Measurements from ENCODE around the gene COL1A1.

The COL1A1 gene

DNA sequence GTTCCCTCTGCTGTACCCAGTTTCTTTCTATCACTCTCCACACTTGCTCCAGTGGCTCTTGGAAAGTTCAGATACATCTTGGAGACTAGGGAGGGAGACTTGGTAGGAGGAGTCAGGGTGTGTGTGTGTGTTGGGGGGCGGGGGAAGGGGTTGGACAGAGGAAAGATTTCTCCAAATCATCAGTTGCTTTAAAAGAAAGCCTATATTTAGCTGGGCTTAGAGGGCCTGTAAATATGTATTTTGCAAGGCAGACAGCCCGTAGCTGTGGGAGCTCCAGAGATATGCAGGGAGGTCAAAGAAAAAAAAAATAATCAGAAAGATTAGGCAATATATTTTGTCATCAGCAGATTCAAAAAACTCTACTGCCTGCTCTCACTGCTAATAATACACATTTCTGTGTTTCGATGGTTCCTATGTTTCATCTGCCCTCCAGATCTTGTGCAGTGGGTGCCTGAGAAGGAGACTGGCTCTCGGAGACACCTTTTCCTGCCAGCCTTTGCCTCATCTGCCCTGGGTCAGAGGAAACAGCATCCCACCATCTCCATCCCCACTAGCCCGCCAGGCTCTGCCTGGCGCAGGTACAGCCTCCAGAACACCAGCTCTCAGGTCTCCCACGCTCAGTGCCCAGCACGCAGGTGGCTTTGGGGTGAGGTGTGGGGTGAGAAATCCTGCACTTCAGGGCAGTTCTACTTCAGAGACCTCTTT, 46.2 kb downstream of the COL1A1 start:
- DNase-seq (ENCODE audit: low read depth, low spot score) = no peak
- TF ChIP-seq, protein P1, sequence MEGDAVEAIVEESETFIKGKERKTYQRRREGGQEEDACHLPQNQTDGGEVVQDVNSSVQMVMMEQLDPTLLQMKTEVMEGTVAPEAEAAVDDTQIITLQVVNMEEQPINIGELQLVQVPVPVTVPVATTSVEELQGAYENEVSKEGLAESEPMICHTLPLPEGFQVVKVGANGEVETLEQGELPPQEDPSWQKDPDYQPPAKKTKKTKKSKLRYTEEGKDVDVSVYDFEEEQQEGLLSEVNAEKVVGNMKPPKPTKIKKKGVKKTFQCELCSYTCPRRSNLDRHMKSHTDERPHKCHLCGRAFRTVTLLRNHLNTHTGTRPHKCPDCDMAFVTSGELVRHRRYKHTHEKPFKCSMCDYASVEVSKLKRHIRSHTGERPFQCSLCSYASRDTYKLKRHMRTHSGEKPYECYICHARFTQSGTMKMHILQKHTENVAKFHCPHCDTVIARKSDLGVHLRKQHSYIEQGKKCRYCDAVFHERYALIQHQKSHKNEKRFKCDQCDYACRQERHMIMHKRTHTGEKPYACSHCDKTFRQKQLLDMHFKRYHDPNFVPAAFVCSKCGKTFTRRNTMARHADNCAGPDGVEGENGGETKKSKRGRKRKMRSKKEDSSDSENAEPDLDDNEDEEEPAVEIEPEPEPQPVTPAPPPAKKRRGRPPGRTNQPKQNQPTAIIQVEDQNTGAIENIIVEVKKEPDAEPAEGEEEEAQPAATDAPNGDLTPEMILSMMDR (IDR thresholded peaks at IDR 0.05; ENCODE audit: insufficient read depth, low read length, missing control alignments) = no peak
- ChIA-PET POLR2A (no interaction called here), CTCF (interaction anchor here (1.0 to 11.9 kb wide), 8 partner anchors 8 to 598 kb away, joined by 3 to 143 read pairs (median 12); partner anchors contain the start of gene SGCA)
- H3K4me3 ChIP-seq (ENCODE audit: low read depth, low read length) = no peak overlapping the region

DNA sequence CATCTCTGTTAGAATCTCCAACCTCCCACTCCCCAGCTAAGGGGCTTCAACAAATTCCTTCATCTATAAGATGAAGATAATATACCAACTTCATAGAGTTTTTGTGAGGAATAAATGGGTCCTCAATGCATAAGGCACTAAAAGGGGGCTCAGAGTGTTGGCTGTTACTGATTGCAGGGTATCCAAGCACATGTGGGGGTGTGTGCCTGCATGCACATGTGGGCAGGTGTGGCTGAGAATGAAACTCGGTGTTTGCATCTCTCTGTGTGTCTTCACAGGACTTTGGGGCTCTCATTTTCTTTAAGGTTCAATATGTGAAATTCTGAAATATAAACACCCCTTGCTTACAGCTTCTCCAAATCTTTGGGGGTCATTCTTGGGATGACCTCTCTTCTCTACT, 46.8 kb downstream of the COL1A1 start:
- POLR2A ChIA-PET = no interaction called here
- no peak overlapping the region for H3K4me3 ChIP-seq (ENCODE audit: low read depth, low read length)
- DNase-seq (ENCODE audit: low read depth, low spot score) = no peak
- TF ChIP-seq, protein P1 (IDR thresholded peaks at IDR 0.05; ENCODE audit: insufficient read depth, low read length, missing control alignments) = no peak
- CTCF ChIA-PET = interaction anchor here (1.0 to 11.9 kb wide), 9 partner anchors 9 to 598 kb away, joined by 3 to 143 read pairs (median 7); partner anchors contain the start of gene SGCA

DNA sequence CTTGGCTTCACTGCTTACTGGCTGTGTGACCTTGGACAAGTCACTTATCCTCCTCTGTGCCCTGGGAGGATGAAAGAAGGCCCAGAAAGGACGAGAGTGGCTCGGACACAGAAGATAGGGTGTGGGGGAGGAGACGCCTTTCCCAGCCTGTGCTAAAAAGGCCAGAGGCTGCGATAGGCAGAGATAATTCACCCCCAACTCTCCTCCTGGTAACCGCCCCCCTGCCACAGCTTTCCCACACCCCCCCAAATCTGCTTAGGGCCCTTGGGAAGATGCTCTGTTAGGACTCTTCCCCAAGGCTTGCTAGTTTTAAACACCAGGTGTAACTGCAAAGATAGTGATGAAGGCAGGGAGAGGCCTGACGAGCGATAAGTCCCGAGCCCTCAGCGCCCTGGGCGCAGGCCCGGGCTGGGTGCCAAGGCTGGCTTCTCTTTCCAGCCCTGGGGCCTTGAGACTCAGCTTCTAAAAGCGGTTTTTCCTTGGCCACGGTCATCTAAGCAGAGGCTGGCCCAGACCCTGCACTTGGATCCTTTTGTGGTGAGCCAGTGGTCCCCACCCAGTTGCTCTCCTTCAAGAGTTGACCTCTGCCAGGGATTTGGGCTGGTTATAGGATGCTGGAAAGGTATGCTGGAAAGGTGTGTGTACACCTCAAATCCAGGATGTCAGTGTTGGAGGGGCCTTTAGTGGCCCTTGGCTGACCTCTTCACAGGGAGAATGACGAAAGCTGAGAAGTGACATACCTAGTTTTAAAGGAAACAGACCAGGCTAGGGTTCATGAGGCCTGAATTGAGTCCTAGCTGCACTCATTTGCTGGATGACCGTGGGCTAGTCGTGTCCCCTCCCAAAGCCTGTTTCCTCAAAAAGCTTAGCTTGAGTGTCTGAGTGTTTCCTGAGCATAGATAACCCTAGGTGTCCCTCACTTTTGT, 47.5 kb downstream of the COL1A1 start:
- TF ChIP-seq, protein P1 (IDR thresholded peaks at IDR 0.05; ENCODE audit: insufficient read depth, low read length, missing control alignments) = no peak
- ChIA-PET POLR2A (no interaction called here), CTCF (interaction anchor here (1.0 to 11.9 kb wide), 10 partner anchors 7 to 597 kb away, joined by 3 to 143 read pairs (median 12); partner anchors contain the start of gene SGCA)
- no peak overlapping the region for H3K4me3 ChIP-seq (ENCODE audit: low read depth, low read length)
- no peak for DNase-seq (ENCODE audit: low read depth, low spot score)

DNA sequence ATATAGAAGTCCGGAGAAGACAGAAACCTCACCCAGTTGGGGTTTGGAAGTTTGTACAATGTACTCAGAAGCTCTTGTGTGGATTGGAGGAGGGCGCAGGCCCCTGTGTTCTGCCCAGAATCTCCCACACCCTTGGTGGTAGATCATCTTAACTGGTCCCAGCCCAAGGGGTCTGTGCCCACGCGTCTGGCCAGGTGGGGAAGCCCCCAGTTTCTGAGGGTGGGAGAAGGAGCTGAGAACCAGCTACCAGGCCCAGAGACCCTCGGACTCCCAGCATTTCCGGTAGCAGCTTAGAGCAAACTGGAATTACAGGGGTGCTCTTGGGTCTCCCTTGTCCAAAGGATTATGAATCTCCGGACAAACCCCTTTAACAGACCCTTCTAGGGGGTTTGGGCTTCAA, 48.7 kb downstream of the COL1A1 start:
- DNase-seq (ENCODE audit: low read depth, low spot score) = no peak
- TF ChIP-seq, protein P1 (IDR thresholded peaks at IDR 0.05; ENCODE audit: insufficient read depth, low read length, missing control alignments) = no peak
- ChIA-PET CTCF (interaction anchor here (0.8 to 11.9 kb wide), 16 partner anchors 9 to 143 kb away, joined by 3 to 143 read pairs (median 8); partner anchors contain the start of genes PDK2, SAMD14 and SGCA), POLR2A (interaction anchor here (0.6 to 2.1 kb wide), 6 partner anchors 8 to 786 kb away, joined by 4 to 25 read pairs (median 6); partner anchors contain the start of genes COL1A1 and SAMD14)
- H3K4me3 ChIP-seq (ENCODE audit: low read depth, low read length) = no peak overlapping the region

DNA sequence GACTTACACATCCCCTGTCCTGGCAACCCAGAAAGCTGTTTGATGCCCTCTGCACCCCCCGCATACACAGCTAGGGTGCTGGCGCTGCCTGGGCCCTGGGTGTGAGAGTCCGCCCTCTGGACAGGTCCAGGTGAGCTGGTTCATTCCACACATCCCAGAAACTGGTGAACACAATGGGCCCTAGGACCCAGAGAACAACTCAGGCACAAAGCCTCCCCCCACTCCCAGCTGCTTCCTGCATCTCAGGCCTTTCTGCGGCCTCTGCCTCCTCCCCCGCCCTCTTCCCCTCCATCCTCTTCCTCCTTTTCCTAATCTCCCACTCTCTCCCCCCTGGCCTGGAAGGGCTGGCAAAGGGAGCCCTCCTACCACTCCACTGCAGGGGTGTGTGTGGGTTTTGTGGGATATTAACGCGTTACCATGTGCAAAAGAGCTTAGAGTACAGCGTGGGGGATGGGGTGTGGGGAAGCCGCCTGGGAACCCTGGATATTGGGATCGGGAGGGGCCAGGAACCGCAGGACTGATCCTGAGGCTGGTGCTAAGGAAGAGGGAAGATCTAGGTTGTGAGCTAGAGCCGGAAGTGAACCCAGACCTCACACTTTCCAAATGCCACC, 49.4 kb downstream of the COL1A1 start:
- ChIA-PET POLR2A (interaction anchor here (0.6 to 2.1 kb wide), 10 partner anchors 9 to 787 kb away, joined by 3 to 25 read pairs (median 4); partner anchors contain the start of genes COL1A1 and SAMD14), CTCF (interaction anchor here (0.8 to 11.9 kb wide), 17 partner anchors 9 to 144 kb away, joined by 3 to 143 read pairs (median 7); partner anchors contain the start of genes PDK2, SAMD14 and SGCA)
- peak overlapping the region; percentile 77 for H3K4me3 ChIP-seq (ENCODE audit: low read depth, low read length)
- TF ChIP-seq, protein P1 (IDR thresholded peaks at IDR 0.05; ENCODE audit: insufficient read depth, low read length, missing control alignments) = no peak
- no peak for DNase-seq (ENCODE audit: low read depth, low spot score)
